ENCODE measurements around the gene ZFAND5. TPM values are rescaled to one million over a fixed set of nuclear protein-coding genes. Genes with fewer than 3 reads are reported as not detected.

The ZFAND5 gene
- total and polyA plus RNA-seq, 2 of the 13 experiments (the other 11 are each of a cell fraction or from before 2014, with no cell fraction given): 53.4 to 60.2 TPM

DNA sequence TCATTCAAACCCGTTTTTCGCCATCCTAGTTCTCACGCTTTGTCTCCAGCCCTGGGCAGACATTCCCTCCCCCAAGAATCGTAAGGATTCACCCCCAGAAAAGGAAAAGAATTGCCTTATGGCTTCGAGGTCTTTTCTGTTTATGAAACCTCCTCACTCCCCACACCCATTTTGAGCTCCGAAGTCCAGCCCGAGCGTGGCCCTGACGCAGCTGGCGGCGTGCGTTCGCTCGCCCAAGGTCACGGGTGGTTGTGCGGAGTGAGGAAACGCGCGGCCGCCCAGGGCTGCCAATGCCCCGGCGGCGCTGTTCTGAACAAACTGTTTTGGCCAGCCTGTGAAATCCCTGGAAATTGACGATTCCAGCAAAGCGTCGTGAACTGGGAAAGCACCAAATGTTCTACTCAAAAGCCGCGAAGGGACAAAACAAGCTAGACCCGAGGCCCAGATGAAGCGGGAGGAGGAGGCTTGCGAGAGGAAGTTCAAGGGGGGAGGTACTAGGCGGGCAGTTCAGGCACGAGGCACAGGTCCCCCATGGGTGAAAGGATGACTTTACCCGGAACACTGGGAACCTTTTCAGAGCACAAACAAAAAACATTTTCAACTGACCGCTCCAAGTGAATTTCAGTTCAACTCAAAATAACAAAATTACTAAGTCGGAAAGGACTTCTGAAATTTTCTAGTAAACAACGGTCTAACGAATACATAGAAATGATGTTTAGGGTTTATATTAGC lies 683 bp upstream of the ZFAND5 start (continued):
- 0 out of 2 replicates have a peak, but pooled peaks have one; percentile 21 for TF ChIP-seq ZC3H13 (CRISPR knock-in tag; IDR thresholded peaks at IDR 0.05)
- 0 out of 2 replicates have a peak, but pooled peaks have one; percentile 31 for TF ChIP-seq ZBTB21 (CRISPR knock-in tag; IDR thresholded peaks at IDR 0.05)
- no peak for TF ChIP-seq ZNF775 (CRISPR knock-in tag; IDR thresholded peaks at IDR 0.05; ENCODE audit: borderline replicate concordance)
- TF ChIP-seq RFXAP (CRISPR knock-in tag; IDR thresholded peaks at IDR 0.05; ENCODE audit: borderline replicate concordance): no peak
- TF ChIP-seq, protein P1, sequence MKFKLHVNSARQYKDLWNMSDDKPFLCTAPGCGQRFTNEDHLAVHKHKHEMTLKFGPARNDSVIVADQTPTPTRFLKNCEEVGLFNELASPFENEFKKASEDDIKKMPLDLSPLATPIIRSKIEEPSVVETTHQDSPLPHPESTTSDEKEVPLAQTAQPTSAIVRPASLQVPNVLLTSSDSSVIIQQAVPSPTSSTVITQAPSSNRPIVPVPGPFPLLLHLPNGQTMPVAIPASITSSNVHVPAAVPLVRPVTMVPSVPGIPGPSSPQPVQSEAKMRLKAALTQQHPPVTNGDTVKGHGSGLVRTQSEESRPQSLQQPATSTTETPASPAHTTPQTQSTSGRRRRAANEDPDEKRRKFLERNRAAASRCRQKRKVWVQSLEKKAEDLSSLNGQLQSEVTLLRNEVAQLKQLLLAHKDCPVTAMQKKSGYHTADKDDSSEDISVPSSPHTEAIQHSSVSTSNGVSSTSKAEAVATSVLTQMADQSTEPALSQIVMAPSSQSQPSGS (CRISPR knock-in tag; IDR thresholded peaks at IDR 0.05): no peak
- TF ChIP-seq ZBTB42 (CRISPR knock-in tag; IDR thresholded peaks at IDR 0.05): no peak
- no peak for TF ChIP-seq ZNF839 (CRISPR knock-in tag; IDR thresholded peaks at IDR 0.05; ENCODE audit: borderline replicate concordance)
- TF ChIP-seq NFIB (CRISPR knock-in tag; IDR thresholded peaks at IDR 0.05; ENCODE audit: borderline replicate concordance): no peak
- TF ChIP-seq, protein P2, sequence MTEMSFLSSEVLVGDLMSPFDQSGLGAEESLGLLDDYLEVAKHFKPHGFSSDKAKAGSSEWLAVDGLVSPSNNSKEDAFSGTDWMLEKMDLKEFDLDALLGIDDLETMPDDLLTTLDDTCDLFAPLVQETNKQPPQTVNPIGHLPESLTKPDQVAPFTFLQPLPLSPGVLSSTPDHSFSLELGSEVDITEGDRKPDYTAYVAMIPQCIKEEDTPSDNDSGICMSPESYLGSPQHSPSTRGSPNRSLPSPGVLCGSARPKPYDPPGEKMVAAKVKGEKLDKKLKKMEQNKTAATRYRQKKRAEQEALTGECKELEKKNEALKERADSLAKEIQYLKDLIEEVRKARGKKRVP (CRISPR knock-in tag; IDR thresholded peaks at IDR 0.05): no peak; a peak in 1 of 4 replicates
- peak; percentile 72; the same call in 1 of the 2 replicates for TF ChIP-seq ARNT2 (CRISPR knock-in tag; IDR thresholded peaks at IDR 0.05; ENCODE audit: low read depth)
- 0 out of 2 replicates have a peak, but pooled peaks have one; percentile 36 for TF ChIP-seq TOE1 (CRISPR knock-in tag; IDR thresholded peaks at IDR 0.05)
- peak; percentile 58; the same call in 1 of the 2 replicates for TF ChIP-seq ZBTB20 (CRISPR knock-in tag; IDR thresholded peaks at IDR 0.05; ENCODE audit: borderline replicate concordance, low read depth)
- TF ChIP-seq, protein P3, sequence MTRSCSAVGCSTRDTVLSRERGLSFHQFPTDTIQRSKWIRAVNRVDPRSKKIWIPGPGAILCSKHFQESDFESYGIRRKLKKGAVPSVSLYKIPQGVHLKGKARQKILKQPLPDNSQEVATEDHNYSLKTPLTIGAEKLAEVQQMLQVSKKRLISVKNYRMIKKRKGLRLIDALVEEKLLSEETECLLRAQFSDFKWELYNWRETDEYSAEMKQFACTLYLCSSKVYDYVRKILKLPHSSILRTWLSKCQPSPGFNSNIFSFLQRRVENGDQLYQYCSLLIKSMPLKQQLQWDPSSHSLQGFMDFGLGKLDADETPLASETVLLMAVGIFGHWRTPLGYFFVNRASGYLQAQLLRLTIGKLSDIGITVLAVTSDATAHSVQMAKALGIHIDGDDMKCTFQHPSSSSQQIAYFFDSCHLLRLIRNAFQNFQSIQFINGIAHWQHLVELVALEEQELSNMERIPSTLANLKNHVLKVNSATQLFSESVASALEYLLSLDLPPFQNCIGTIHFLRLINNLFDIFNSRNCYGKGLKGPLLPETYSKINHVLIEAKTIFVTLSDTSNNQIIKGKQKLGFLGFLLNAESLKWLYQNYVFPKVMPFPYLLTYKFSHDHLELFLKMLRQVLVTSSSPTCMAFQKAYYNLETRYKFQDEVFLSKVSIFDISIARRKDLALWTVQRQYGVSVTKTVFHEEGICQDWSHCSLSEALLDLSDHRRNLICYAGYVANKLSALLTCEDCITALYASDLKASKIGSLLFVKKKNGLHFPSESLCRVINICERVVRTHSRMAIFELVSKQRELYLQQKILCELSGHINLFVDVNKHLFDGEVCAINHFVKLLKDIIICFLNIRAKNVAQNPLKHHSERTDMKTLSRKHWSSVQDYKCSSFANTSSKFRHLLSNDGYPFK (CRISPR knock-in tag; IDR thresholded peaks at IDR 0.05; ENCODE audit: borderline replicate concordance): peak; percentile 76; the same call in 1 of the 2 replicates
- TF ChIP-seq, protein P4, sequence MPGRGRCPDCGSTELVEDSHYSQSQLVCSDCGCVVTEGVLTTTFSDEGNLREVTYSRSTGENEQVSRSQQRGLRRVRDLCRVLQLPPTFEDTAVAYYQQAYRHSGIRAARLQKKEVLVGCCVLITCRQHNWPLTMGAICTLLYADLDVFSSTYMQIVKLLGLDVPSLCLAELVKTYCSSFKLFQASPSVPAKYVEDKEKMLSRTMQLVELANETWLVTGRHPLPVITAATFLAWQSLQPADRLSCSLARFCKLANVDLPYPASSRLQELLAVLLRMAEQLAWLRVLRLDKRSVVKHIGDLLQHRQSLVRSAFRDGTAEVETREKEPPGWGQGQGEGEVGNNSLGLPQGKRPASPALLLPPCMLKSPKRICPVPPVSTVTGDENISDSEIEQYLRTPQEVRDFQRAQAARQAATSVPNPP (CRISPR knock-in tag; IDR thresholded peaks at IDR 0.05): peak; percentile 1; the same call in 1 of the 2 replicates
- no peak; the same call in 1 of the 2 replicates for TF ChIP-seq DNMT3B (CRISPR knock-in tag; conservative IDR thresholded peaks at IDR 0.05)
- TF ChIP-seq ZNF546 (CRISPR knock-in tag; conservative IDR thresholded peaks at IDR 0.05): no peak
- no peak for TF ChIP-seq JUN (CRISPR knock-in tag; IDR thresholded peaks at IDR 0.05)
- no peak; the same call in 1 of the 2 replicates for TF ChIP-seq ARHGAP35 (CRISPR knock-in tag; IDR thresholded peaks at IDR 0.05; ENCODE audit: borderline replicate concordance)
- TF ChIP-seq, protein P5, sequence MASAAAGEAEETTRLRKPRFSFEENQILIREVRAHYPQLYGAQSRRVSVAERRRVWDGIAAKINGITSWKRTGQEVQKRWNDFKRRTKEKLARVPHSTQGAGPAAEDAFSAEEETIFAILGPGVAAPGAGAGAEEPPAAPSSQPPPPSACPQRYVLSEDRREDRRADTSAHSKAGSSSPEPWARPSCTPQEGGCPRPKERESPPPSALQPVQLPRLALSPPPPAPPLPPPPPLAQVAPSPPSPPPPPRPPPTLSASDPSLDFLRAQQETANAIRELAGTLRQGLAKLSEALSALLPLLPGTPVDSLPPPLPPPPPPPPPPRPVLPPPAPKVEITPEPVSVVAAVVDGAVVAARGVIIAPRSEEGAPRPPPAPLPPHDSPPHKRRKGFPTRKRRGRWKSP (CRISPR knock-in tag; IDR thresholded peaks at IDR 0.05): no peak; the same call in 1 of the 2 replicates

All from HepG2 (cell line).